Activated naive CD4-positive, alpha-beta T cell treated with anti-CD3 and anti-CD28 coated beads for 36 hours (primary cell): ENCODE measurements around the gene RPL12. TPM values are rescaled to one million over a fixed set of nuclear protein-coding genes. Genes with fewer than 3 reads are reported as not detected.

Experiments
- CTCF ChIA-PET: fragments of 350-600 bp; sonication (Branson Sonifier 250); formaldehyde crosslinking; loops from one replicate; lab custom pipeline; 2021; ENCODE audit warnings: antibody characterized with exemption; lab: Charles Lee
- DNase-seq: peaks from one replicate; pipeline ENCODE4 v3.0.0-alpha.2; 2020
- H3K27ac Mint-ChIP-seq: one replicate; pipeline ENCODE4 v1.8.0; 2021; ENCODE audit warnings: mild to moderate bottlenecking, mixed read lengths
- H3K27me3 Mint-ChIP-seq: one replicate; pipeline ENCODE4 v1.8.0; 2021; ENCODE audit warnings: low read depth, mixed read lengths
- H3K36me3 Mint-ChIP-seq: one replicate; pipeline ENCODE4 v1.8.0; 2021; ENCODE audit warnings: low read depth, mixed read lengths
- H3K4me1 Mint-ChIP-seq: one replicate; pipeline ENCODE4 v1.8.0; 2021; ENCODE audit warnings: low read depth, mixed read lengths
- H3K4me3 Mint-ChIP-seq: one replicate; pipeline ENCODE4 v1.8.0; 2021; ENCODE audit warnings: mild to moderate bottlenecking, moderate library complexity, mixed read lengths
- H3K9me3 Mint-ChIP-seq: one replicate; pipeline ENCODE4 v1.8.0; 2021; ENCODE audit warnings: mixed read lengths
- intact Hi-C: fragments of 100-400 bp; cut with micrococcal nuclease; formaldehyde crosslinking; loops from one replicate; pipeline ENCODE4 v1.15.1; 2023
- total RNA-seq, 2 experiments: library from RNA; stranded (reverse); gene quantifications; one replicate each; pipeline ENCODE4 v1.2.3, GENCODE V29; 2021

Gene RPL12
- total RNA-seq, 2 experiments from 2014 or later, result 3,038 to 3,119 TPM

DNA sequence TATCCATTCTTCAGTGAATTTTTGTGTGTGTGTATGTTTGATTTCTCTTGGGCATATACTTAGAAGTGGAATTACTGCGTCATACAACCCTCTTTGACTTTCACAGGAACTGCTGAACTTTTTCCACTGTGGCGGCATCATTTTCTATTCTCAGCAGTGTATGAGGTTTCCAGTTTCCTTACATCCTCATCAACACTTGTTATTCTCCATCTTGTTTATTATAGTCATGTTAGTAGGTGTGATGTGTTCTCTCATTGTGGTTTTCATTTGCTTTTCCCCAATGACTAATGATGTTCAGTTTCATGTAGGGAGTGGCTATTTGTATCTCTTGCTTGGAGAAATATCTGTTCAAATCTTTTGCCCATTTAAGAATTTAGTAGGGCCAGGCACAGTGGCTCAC is 24.4 kb downstream of the RPL12 start:
- intact Hi-C loops, result loop anchor here (1.0 to 5.0 kb wide), 6 partner anchors 20 to 619 kb away; partner anchors contain the start of gene ZBTB43
- peak; percentile 80 for DNase-seq
- H3K27ac Mint-ChIP-seq, result peak overlapping the region; percentile 89

DNA sequence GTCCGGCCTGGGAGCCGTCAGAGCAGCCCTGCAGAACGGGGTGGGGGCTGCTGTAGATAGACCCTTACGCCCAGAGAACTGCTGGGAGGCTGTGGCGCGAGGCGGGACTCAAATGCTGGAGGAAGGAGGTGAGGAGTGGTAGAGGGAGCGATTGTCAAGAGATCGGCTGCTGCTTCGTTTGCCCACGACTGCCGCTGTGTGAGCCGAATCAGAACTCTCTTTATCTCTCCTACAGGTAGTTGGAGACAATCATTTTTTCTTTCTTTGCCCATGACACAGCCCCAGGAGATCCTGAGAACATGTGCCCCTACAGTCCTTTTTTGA is 26.6 kb downstream of the RPL12 start:
- Mint-ChIP-seq H3K36me3 (peaks cover 25% of the 10 kb centered on the region), H3K4me1 (peaks cover 49% of the 10 kb centered on the region), H3K27ac (peak overlapping the region; percentile 95), H3K4me3 (peak overlapping the region; percentile 98), H3K9me3 (no peaks in the 10 kb centered on the region), H3K27me3 (no peaks in the 10 kb centered on the region)
- DNase-seq, result peak; percentile 52
- CTCF ChIA-PET, result interaction anchor here (1.0 to 1.2 kb wide), 3 partner anchors 25 to 28 kb away, joined by 3 to 5 read pairs (median 3); partner anchors contain the start of genes LRSAM1, RPL12 and SLC2A8
- intact Hi-C loops, result loop anchor here (1.0 to 2.0 kb wide), 5 partner anchors 27 to 510 kb away; partner anchors contain the start of genes LRSAM1, RALGPS1, RPL12 and SLC2A8

More for the DNA sequence above, 24.4 kb downstream of the RPL12 start:
- peaks cover 61% of the 10 kb centered on the region for H3K4me1 Mint-ChIP-seq
- peak overlapping the region; percentile 98 for H3K4me3 Mint-ChIP-seq
- H3K36me3 Mint-ChIP-seq, result peaks cover 40% of the 10 kb centered on the region
- no peaks in the 10 kb centered on the region for H3K27me3 Mint-ChIP-seq
- CTCF ChIA-PET, result no interaction called here
- H3K9me3 Mint-ChIP-seq, result no peaks in the 10 kb centered on the region

DNA sequence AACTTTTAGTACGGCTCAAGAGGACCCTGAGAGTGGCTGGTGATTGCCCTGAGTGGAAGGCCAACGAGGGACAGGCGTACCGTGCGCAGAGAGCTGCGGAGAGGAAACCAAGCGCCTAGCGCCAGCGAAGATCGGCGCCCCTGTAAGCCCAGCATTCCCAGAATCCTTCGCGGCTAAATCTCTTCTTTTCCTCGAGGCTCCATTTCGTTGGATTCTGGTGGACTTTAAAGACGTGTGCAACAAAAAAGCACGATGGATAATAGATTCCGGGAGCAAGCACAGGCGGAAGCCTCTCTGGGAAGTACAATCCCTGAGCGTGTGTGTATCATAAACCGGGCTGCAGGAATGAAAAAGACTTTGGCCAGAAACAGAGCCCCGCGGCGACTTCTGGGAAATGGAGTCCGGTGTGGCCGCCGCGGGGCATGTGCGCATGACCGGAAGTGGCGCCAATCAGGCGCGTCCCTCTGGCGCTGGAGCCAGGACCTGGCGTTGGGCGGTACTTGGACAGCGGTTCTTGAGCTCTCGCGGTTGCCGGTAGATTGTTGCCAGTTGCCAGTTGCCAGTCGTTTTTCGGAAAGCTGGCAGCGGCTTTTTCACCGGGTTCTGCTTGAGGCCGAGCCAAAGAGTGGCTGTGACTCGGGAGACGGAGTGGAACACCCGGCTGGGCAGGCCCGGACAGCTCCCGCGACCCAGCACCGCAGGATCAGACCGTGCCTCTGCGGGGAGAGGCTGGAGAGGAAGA is 27.1 kb downstream of the RPL12 start, which contains the start of gene ZNF79:
ZNF79 (plus strand) TSS at position 449 of the 742 bp plus-strand sequence. CDS start 406 bp downstream, outside the sequence.
- peak within 1 kb of the TSS; percentile 98 for H3K4me3 Mint-ChIP-seq
- H3K36me3 Mint-ChIP-seq, result peaks cover 23% of the 10 kb centered on the region
- CTCF ChIA-PET, result interaction anchor here (1.0 to 1.2 kb wide), 4 partner anchors 26 to 36 kb away, joined by 3 to 5 read pairs (median 3); partner anchors contain the start of genes LRSAM1, RPL12 and SLC2A8
- peak within 1 kb of the TSS; percentile 95 for H3K27ac Mint-ChIP-seq
- peaks cover 49% of the 10 kb centered on the region for H3K4me1 Mint-ChIP-seq
- intact Hi-C loops, result loop anchor here (1.0 to 2.0 kb wide), 5 partner anchors 27 to 510 kb away; partner anchors contain the start of genes LRSAM1, RALGPS1, RPL12 and SLC2A8
- H3K27me3 Mint-ChIP-seq, result no peaks in the 10 kb centered on the region
- peak; percentile 94 for DNase-seq
- no peaks in the 10 kb centered on the region for H3K9me3 Mint-ChIP-seq

DNA sequence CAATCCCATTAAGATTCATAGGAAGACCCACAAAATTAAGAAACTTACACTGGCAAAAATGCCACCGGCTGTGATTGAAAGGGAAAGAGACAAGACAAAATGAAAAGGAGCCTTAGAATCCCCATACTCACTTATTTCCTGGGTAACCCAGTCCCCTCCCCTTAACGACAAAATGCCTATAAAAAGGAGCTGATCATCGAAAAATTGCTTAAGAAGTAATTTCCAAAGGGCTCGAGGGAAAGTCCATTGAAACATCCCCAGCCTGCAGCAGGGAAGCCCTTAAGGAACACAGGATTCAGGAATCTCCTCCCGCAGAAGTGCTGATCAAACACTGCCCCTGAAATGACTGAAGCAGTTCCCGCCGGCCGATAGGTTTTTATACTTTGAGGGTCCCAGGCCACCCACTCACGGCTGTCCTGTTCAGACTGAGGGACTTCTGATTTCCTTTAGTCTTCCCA is 27.7 kb downstream of the RPL12 start:
- CTCF ChIA-PET, result interaction anchor here (1.1 kb wide), 1 partner anchor 36 kb away, joined by 3 read pairs; no protein-coding TSS in a partner anchor
- H3K4me1 Mint-ChIP-seq, result peaks cover 48% of the 10 kb centered on the region
- no peaks in the 10 kb centered on the region for H3K27me3 Mint-ChIP-seq
- no peaks in the 10 kb centered on the region for H3K9me3 Mint-ChIP-seq
- peaks cover 18% of the 10 kb centered on the region for H3K36me3 Mint-ChIP-seq
- H3K4me3 Mint-ChIP-seq, result peak overlapping the region; percentile 98
- intact Hi-C loops, result no loop called here
- peak overlapping the region; percentile 95 for H3K27ac Mint-ChIP-seq
- no peak for DNase-seq

DNA sequence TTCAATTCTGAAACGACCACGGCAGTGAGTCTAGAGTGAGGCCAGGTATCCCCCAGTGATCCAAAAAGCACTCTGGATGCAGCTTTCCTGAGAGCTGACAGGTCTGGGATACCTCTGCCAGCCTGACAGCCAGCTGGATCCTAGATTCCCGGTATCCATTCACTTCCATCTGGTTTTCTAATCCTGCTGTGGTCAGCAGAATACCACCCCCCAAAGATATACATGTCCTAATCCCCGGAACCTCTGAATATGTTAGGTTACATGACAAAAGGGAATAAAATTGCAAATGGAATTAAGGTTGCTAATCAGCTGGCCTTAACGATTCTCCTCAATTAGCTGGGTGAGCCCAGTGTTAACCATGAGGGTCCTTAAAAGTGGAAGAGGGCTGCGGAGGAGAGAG is 28.4 kb downstream of the RPL12 start:
- Mint-ChIP-seq H3K9me3 (no peaks in the 10 kb centered on the region), H3K4me1 (peaks cover 41% of the 10 kb centered on the region), H3K36me3 (peaks cover 13% of the 10 kb centered on the region), H3K27ac (no peak overlapping the region), H3K27me3 (no peaks in the 10 kb centered on the region), H3K4me3 (peak overlapping the region; percentile 98)
- CTCF ChIA-PET, result no interaction called here
- intact Hi-C loops, result no loop called here
- no peak for DNase-seq

DNA sequence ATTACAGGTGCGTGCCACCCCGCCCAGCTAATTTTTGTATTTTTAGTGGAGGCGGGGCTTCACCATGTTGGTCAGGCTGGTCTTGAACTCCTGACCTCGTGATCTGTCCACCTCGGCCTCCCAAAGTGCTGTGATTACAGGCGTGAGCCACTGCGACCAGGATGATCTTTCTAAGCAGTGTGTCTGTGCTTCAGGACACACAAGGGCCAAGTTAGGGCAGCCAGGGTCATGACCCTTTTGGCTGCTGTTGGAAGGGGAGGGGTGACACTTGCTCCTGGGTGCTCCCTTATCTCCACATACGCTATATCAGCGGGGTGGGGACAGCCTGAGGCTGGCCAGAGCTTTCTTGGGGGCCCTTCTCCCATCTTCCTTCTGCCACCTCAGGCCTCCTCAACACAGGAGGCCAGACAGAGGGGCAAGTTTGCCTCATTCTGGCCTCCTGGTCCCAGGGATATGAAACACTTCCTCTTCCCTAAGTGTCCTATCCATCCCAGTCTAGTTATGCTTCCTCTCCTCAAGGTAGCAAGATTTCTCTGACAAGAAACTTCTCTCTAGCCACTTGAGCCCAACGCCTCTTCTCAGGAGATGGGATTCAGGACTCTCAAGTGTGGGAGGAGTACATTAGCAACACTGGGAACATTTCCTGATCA is 28.9 kb downstream of the RPL12 start:
- Mint-ChIP-seq H3K27me3 (peaks cover 2% of the 10 kb centered on the region), H3K9me3 (no peaks in the 10 kb centered on the region), H3K27ac (no peak overlapping the region), H3K4me1 (peaks cover 37% of the 10 kb centered on the region), H3K4me3 (no peak overlapping the region), H3K36me3 (peaks cover 12% of the 10 kb centered on the region)
- CTCF ChIA-PET, result no interaction called here
- DNase-seq, result no peak
- intact Hi-C loops, result no loop called here

DNA sequence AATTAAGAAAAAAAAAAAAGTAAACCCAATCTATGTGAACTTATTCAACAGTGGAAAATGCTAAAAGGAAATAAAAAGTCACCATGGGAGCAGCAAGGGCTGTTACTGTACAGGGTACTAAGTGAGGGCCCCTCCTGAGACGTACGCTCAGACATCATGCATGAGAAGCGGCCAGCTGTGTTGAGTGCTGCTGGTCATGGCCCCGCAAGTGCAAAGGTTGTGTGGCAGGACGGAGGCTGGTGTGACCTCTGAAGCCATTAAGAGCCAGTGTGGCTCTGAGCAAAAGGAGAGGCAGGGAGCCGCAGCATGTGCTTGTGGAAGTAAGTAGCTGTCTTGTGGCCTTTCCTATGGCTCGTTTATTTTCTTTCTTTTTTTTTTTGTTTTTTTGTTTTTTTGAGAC is 30.1 kb downstream of the RPL12 start:
- intact Hi-C loops, result no loop called here
- Mint-ChIP-seq H3K36me3 (peaks cover 5% of the 10 kb centered on the region), H3K27ac (no peak overlapping the region), H3K4me3 (no peak overlapping the region), H3K27me3 (peaks cover 5% of the 10 kb centered on the region), H3K9me3 (no peaks in the 10 kb centered on the region), H3K4me1 (peaks cover 26% of the 10 kb centered on the region)
- DNase-seq, result no peak
- CTCF ChIA-PET, result no interaction called here

DNA sequence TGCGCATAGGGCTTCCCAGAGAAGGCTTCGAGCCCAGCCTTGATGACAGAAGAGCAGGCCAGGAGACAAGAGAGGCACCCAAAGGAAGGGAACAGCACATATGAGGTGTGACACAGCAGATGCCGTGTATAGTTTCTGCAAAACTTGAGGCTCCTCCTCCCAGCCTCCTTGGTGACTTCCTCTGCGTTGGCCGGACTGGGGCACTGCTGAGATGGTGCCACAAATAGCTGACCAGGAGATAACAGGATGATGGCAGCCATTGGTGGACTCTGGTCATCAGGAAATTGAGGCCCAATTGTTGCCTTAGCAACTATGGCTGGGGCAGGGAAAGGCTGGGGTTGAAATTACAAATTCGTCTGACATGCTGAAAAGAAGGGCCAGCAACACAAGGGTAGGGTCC is 31.9 kb downstream of the RPL12 start:
- H3K4me1 Mint-ChIP-seq, result peaks cover 15% of the 10 kb centered on the region
- no peak overlapping the region for H3K27ac Mint-ChIP-seq
- H3K4me3 Mint-ChIP-seq, result no peak overlapping the region
- CTCF ChIA-PET, result no interaction called here
- H3K36me3 Mint-ChIP-seq, result peaks cover 2% of the 10 kb centered on the region
- H3K9me3 Mint-ChIP-seq, result no peaks in the 10 kb centered on the region
- peaks cover 17% of the 10 kb centered on the region for H3K27me3 Mint-ChIP-seq
- intact Hi-C loops, result no loop called here
- no peak for DNase-seq

DNA sequence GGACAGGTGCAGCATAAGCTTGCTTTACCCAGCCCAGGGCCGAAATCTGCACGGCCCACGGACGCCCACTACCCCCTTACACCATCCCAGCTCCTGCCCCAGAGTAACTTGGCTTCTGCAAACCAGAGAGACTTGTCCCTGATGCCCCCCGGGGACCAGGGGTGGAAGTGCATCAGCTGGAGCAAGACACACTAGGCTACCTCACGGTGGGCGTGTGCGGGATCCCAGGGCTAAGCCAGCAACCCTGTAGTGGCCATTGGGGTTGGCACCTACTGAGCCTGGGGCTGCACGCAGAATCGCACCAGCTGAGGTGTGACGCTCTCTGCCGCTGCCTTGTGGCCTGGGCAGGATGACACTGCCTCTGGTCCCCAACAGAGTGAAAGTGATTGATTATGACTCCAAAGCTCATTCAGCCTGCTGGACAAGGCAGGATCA is 33.2 kb downstream of the RPL12 start:
- DNase-seq, result peak; percentile 60
- intact Hi-C loops, result no loop called here
- H3K4me3 Mint-ChIP-seq, result no peak overlapping the region
- H3K4me1 Mint-ChIP-seq, result peaks cover 7% of the 10 kb centered on the region
- H3K9me3 Mint-ChIP-seq, result no peaks in the 10 kb centered on the region
- no peaks in the 10 kb centered on the region for H3K36me3 Mint-ChIP-seq
- H3K27me3 Mint-ChIP-seq, result peaks cover 24% of the 10 kb centered on the region
- no peak overlapping the region for H3K27ac Mint-ChIP-seq
- CTCF ChIA-PET, result interaction anchor here (1.0 kb wide), 1 partner anchor 200 kb away, joined by 4 read pairs; no protein-coding TSS in a partner anchor

DNA sequence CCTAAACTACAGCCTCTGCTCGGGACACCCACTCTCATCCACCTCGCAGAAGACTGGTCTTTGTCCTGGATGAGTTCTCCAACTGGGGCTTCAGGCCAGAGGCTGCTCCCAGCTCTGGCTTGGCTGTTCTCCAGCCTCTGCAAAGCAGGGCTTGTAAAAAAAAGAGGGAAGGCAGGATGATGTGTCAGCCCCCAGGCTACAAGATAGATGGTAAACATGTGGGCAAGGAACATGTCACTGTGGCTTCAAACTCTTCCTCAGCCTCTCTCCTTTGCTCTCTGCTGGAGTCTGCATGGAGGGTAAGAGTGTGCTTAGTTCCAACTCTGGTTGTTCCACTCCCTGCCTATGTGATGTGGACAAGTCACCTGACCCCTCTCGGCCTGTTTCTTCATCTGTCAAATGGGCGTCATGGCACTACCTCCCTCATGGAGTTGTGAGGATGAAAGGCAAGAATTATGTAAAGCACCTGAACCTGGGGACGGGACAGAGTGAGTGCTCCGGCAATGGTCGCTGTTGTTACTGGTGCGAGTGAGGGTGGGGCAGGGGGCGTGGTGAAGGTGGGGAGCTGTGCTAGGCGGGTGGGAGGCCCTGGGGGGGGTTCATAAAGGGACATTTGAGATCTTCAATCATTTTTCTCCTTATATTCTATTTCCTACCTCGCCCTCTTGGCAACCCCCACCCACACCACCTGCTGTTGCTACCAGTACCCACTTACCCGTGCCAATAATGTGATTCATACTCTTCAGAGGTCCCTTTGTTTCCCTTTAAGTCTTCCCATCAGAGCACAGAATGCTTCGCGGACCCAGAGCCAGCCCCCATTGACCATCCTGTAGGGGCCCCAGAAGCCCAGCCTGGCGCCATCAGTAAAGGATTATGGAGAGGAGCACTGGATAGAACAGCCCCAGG is 33.8 kb downstream of the RPL12 start:
- no peak overlapping the region for H3K4me3 Mint-ChIP-seq

DNA sequence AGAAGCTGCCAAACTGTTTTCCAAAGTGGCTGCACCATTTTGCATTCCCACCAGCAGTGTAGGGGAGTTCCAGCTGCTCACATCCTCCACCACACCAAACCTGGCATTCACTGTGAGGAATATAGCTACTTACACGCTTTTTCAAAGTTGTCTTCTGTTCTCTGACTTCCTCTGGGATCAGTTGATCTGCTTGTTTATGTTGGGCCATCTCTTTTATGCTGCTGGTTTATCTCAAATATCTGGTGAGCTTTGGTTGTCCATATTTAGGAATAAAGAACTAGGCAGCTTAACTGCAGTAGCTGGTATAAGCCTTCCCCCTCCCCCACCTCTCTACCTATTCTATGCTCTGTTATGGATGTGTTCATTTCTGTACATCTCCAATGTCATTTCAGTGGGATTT is 35.5 kb downstream of the RPL12 start:
- Mint-ChIP-seq H3K9me3 (no peaks in the 10 kb centered on the region), H3K27me3 (peaks cover 38% of the 10 kb centered on the region), H3K4me1 (peaks cover 3% of the 10 kb centered on the region), H3K27ac (no peak overlapping the region), H3K4me3 (no peak overlapping the region), H3K36me3 (no peaks in the 10 kb centered on the region)
- no peak for DNase-seq
- intact Hi-C loops, result no loop called here
- CTCF ChIA-PET, result interaction anchor here (0.6 kb wide), 1 partner anchor 223 kb away, joined by 3 read pairs; no protein-coding TSS in a partner anchor

More for the DNA sequence above, 33.8 kb downstream of the RPL12 start:
- Mint-ChIP-seq H3K27me3 (peaks cover 26% of the 10 kb centered on the region), H3K27ac (no peak overlapping the region), H3K36me3 (no peaks in the 10 kb centered on the region), H3K9me3 (no peaks in the 10 kb centered on the region), H3K4me1 (peaks cover 3% of the 10 kb centered on the region)
- CTCF ChIA-PET, result interaction anchor here (0.6 to 1.0 kb wide), 2 partner anchors 23 to 199 kb away, joined by 3 to 4 read pairs; no protein-coding TSS in a partner anchor
- intact Hi-C loops, result no loop called here
- DNase-seq, result no peak
